ENCODE results near the gene MBNL2. TPM values are rescaled to one million over a fixed set of nuclear protein-coding genes. Genes with fewer than 3 reads are reported as not detected.

The MBNL2 gene
- total RNA-seq, 2 experiments from 2014 or later: 16.8 to 18.8 TPM

DNA sequence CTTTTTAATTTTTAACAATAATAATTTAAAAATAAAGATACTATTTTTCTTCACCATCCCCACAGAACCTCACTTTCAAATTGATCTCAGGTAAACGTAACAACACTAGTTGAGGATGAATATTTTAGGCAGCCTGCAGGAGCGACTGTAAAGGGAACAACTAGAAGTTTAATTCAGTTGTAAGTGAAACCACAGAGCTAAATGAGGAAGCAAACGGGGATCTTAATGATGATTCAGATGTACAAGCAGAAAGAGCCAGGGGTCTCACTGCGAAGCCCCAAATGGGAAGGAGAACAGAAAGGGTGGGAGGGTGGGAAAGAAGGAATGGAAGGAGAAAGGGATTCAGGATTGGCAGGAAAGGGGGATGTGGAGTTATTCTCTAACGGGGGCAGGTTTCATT, 157.3 kb downstream of the MBNL2 start:
- intact Hi-C loops (cut with micrococcal nuclease): no loop called here
- no peak overlapping the region for H3K27ac Mint-ChIP-seq
- CTCF ChIA-PET: no interaction called here

DNA sequence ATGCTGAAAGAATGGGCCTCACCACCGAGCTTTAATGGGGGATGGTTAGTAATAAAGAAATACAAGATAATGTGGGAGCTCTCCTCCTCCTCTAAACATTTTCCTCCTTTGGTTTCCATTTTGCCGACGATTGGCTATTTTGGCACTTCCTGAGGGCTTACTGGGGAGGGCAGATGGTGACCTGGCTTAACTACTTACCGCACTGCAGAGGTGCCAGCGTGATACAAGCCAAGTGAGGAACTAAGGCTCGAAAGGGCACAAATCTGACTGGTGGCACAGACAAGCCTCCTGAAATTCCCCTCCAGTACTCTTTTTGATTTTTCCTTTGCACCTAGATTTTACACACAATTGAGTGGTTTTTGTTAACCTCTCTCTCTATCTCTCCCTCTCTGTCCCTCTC, 158.6 kb downstream of the MBNL2 start:
- no peak for DNase-seq

More for the DNA sequence above, 157.3 kb downstream of the MBNL2 start:
- no peaks in the 10 kb centered on the region for H3K4me1 Mint-ChIP-seq (ENCODE audit: low read depth)
- H3K9me3 Mint-ChIP-seq: no peaks in the 10 kb centered on the region
- H3K36me3 Mint-ChIP-seq (ENCODE audit: low read depth): peaks cover 12% of the 10 kb centered on the region
- no peak for DNase-seq
- no peak overlapping the region for H3K4me3 Mint-ChIP-seq
- H3K27me3 Mint-ChIP-seq (ENCODE audit: low read depth): no peaks in the 10 kb centered on the region

GRCh38 chr13:97381189-97381588, 159.1 kb downstream of the MBNL2 start:
- Mint-ChIP-seq H3K36me3 (ENCODE audit: low read depth) (peaks cover 13% of the 10 kb centered on the region), H3K9me3 (no peaks in the 10 kb centered on the region), H3K4me3 (no peak overlapping the region), H3K27me3 (ENCODE audit: low read depth) (no peaks in the 10 kb centered on the region), H3K4me1 (ENCODE audit: low read depth) (peaks cover 2% of the 10 kb centered on the region), H3K27ac (no peak overlapping the region)
- CTCF ChIA-PET: interaction anchor here (0.6 kb wide), 1 partner anchor 191 kb away, joined by 3 read pairs; no protein-coding TSS in a partner anchor
- intact Hi-C loops (cut with micrococcal nuclease): no loop called here
- DNase-seq: no peak

More for the DNA sequence above, 158.6 kb downstream of the MBNL2 start:
- CTCF ChIA-PET: interaction anchor here (0.6 kb wide), 1 partner anchor 190 kb away, joined by 3 read pairs; no protein-coding TSS in a partner anchor
- Mint-ChIP-seq H3K27ac (no peak overlapping the region), H3K36me3 (ENCODE audit: low read depth) (peaks cover 13% of the 10 kb centered on the region), H3K9me3 (no peaks in the 10 kb centered on the region), H3K27me3 (ENCODE audit: low read depth) (no peaks in the 10 kb centered on the region), H3K4me3 (no peak overlapping the region), H3K4me1 (ENCODE audit: low read depth) (peaks cover 2% of the 10 kb centered on the region)
- intact Hi-C loops (cut with micrococcal nuclease): no loop called here

DNA sequence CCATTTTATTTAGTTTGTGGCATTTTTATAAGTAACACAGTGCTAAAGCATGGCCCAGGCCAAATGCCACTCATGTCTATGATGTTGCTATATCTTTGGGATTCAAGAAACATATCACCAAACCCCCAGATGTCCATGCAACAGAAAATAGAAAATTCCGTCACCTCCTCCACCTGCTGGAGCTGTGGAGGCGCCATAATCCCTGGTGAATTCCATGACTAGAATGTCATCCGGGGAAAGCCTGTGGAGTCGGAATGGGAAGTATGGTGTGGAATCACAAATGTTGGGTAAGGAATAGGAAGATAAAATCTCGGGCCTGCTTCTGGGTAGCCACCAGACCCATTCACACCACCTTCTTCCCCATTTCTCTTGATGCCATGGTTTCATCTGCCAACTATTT, 160.1 kb downstream of the MBNL2 start:
- peaks cover 2% of the 10 kb centered on the region for H3K4me1 Mint-ChIP-seq (ENCODE audit: low read depth)
- DNase-seq: no peak
- intact Hi-C loops (cut with micrococcal nuclease): no loop called here
- H3K27ac Mint-ChIP-seq: no peak overlapping the region
- H3K9me3 Mint-ChIP-seq: no peaks in the 10 kb centered on the region
- no peaks in the 10 kb centered on the region for H3K27me3 Mint-ChIP-seq (ENCODE audit: low read depth)
- peaks cover 13% of the 10 kb centered on the region for H3K36me3 Mint-ChIP-seq (ENCODE audit: low read depth)
- CTCF ChIA-PET: no interaction called here
- no peak overlapping the region for H3K4me3 Mint-ChIP-seq

DNA sequence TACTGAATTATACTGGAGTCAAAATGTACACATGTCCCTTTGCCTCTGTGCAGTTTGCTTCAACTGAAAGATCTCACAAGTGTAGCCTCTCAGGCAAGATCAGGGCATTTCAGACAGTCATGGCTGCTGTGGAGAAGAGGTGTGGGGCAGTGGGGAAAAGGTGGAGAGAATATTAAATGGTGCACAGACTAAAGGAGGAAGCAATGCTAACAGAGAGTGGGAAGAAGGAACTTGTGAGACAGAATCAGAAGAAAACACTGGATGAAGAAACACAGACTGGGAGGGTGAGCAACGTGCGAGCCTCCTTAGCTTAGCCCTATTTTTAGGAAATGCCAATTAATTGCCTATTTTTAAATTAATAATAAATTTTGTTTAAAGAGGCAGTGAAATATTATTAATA, 162.2 kb downstream of the MBNL2 start:
- H3K27ac Mint-ChIP-seq: no peak overlapping the region
- CTCF ChIA-PET: interaction anchor here (0.9 kb wide), 1 partner anchor 157 kb away, joined by 3 read pairs; no protein-coding TSS in a partner anchor
- no peak for DNase-seq
- peaks cover 2% of the 10 kb centered on the region for H3K4me1 Mint-ChIP-seq (ENCODE audit: low read depth)
- H3K4me3 Mint-ChIP-seq: no peak overlapping the region
- intact Hi-C loops (cut with micrococcal nuclease): no loop called here
- no peaks in the 10 kb centered on the region for H3K9me3 Mint-ChIP-seq
- no peaks in the 10 kb centered on the region for H3K27me3 Mint-ChIP-seq (ENCODE audit: low read depth)
- H3K36me3 Mint-ChIP-seq (ENCODE audit: low read depth): peaks cover 13% of the 10 kb centered on the region

DNA sequence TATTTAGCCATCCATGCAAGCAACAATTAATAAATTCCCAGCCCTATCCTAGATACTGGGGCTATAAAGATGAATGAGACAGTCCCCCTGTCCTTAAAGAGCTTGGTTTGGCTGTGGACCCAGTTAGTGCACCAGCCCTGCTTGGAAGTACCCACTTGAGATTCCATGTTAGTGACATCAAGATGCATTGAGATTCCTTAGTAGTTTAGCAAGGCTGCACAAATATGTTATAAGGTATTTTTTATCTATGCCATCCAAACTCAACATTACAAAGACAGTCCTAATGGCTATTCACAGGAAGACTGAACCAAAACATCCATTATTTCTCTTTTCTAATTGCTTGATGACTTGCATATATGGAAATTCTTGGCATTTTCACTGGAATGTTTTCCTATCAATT, 163.0 kb downstream of the MBNL2 start:
- Mint-ChIP-seq H3K36me3 (ENCODE audit: low read depth) (peaks cover 13% of the 10 kb centered on the region), H3K4me3 (no peak overlapping the region), H3K27ac (no peak overlapping the region), H3K27me3 (ENCODE audit: low read depth) (no peaks in the 10 kb centered on the region), H3K9me3 (no peaks in the 10 kb centered on the region), H3K4me1 (ENCODE audit: low read depth) (peaks cover 2% of the 10 kb centered on the region)
- no peak for DNase-seq
- intact Hi-C loops (cut with micrococcal nuclease): no loop called here
- CTCF ChIA-PET: no interaction called here

DNA sequence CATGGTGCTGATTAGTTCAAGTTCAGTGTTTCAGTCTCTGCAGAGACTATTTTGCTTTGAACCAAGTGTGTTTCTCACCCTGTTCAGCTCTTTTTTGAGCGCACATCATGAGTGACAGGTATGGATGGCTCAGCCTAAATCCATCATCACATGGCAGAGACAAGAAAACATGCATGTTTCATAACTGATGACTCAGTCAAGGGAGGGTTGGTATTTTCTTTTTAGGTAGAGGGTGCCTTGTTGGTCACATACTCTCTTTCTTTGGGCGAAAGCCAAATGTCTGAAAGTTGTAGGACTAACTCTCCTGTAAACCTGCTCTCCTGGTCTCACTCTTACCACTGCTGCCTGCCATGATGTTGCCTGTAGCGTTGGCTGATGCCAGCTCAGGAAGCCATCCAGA, 163.7 kb downstream of the MBNL2 start:
- H3K9me3 Mint-ChIP-seq: no peaks in the 10 kb centered on the region
- CTCF ChIA-PET: interaction anchor here (0.6 kb wide), 1 partner anchor 104 kb away, joined by 4 read pairs; no protein-coding TSS in a partner anchor
- no peak overlapping the region for H3K27ac Mint-ChIP-seq
- H3K4me3 Mint-ChIP-seq: no peak overlapping the region
- no peak for DNase-seq
- H3K4me1 Mint-ChIP-seq (ENCODE audit: low read depth): peaks cover 2% of the 10 kb centered on the region
- H3K27me3 Mint-ChIP-seq (ENCODE audit: low read depth): no peaks in the 10 kb centered on the region
- intact Hi-C loops (cut with micrococcal nuclease): no loop called here
- peaks cover 12% of the 10 kb centered on the region for H3K36me3 Mint-ChIP-seq (ENCODE audit: low read depth)

DNA sequence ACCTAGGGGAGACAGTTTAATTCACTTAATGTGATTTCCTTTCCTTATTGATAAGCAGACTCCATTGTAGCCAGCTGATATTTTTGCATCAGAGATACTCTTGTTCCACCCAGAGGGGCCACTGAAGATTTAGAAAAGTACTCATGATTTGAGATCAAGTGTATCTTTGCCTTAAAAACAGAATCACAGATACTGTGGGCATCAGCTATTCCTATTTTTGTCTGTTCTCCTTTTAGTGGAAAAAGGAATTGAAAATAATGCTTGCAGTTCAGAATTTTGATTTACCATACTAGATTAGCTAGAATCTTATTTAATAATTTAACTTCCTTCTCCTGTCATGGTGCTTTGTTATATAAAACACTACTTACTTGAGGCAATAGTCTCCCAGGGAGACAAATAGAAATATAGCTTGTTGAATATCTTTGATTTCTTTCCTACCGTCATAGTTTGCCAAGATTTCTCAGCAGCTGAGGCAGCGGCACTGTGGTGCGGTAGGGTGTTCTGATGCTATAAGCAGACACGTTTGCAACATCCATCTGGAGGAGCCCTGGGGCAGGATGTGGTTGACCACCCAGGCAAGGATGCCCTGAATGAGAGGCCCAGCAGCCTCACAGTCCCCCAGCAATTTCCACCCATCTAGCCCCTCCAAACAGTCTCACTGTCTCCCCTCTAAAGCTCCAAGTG, 164.8 kb downstream of the MBNL2 start:
- H3K27me3 Mint-ChIP-seq (ENCODE audit: low read depth): no peaks in the 10 kb centered on the region
- H3K4me3 Mint-ChIP-seq: no peak overlapping the region
- CTCF ChIA-PET: interaction anchor here (1.0 kb wide), 1 partner anchor 277 kb away, joined by 5 read pairs; no protein-coding TSS in a partner anchor
- no peaks in the 10 kb centered on the region for H3K9me3 Mint-ChIP-seq
- H3K36me3 Mint-ChIP-seq (ENCODE audit: low read depth): peaks cover 14% of the 10 kb centered on the region
- intact Hi-C loops (cut with micrococcal nuclease): no loop called here
- H3K27ac Mint-ChIP-seq: no peak overlapping the region
- peak; percentile 19 for DNase-seq
- peaks cover 2% of the 10 kb centered on the region for H3K4me1 Mint-ChIP-seq (ENCODE audit: low read depth)

DNA sequence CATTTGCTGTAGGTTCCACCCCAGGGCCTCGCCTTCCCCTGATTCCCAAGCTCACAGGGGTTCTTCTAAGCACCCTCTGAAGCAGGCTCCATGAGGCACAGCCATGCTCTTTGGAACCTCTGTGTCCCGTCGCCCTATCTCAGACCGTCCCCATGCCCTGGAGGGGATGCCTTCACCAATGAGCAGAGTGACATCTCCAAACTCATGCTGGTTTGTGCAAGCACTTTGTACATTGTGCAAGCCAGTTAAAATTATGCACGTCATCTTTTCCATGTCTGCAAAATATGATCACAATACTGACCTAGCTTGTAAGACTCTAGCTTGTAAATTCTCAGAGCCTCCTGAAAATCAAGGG, 165.3 kb downstream of the MBNL2 start:
- Mint-ChIP-seq H3K27ac (no peak overlapping the region), H3K4me3 (no peak overlapping the region), H3K36me3 (ENCODE audit: low read depth) (peaks cover 11% of the 10 kb centered on the region), H3K9me3 (no peaks in the 10 kb centered on the region), H3K27me3 (ENCODE audit: low read depth) (no peaks in the 10 kb centered on the region), H3K4me1 (ENCODE audit: low read depth) (peaks cover 2% of the 10 kb centered on the region)
- no peak for DNase-seq
- CTCF ChIA-PET: interaction anchor here (1.0 kb wide), 1 partner anchor 278 kb away, joined by 5 read pairs; no protein-coding TSS in a partner anchor
- intact Hi-C loops (cut with micrococcal nuclease): no loop called here

GRCh38 chr13:97387890-97388289, 165.8 kb downstream of the MBNL2 start:
- DNase-seq: no peak
- Mint-ChIP-seq H3K27ac (no peak overlapping the region), H3K9me3 (no peaks in the 10 kb centered on the region), H3K4me1 (ENCODE audit: low read depth) (peaks cover 2% of the 10 kb centered on the region), H3K27me3 (ENCODE audit: low read depth) (no peaks in the 10 kb centered on the region), H3K4me3 (no peak overlapping the region), H3K36me3 (ENCODE audit: low read depth) (peaks cover 7% of the 10 kb centered on the region)
- intact Hi-C loops (cut with micrococcal nuclease): no loop called here
- CTCF ChIA-PET: no interaction called here

GRCh38 chr13:97388373-97388772, 166.2 kb downstream of the MBNL2 start:
- Mint-ChIP-seq H3K9me3 (no peaks in the 10 kb centered on the region), H3K4me1 (ENCODE audit: low read depth) (peaks cover 2% of the 10 kb centered on the region), H3K4me3 (no peak overlapping the region), H3K27ac (no peak overlapping the region), H3K27me3 (ENCODE audit: low read depth) (no peaks in the 10 kb centered on the region), H3K36me3 (ENCODE audit: low read depth) (peaks cover 7% of the 10 kb centered on the region)
- no peak for DNase-seq
- CTCF ChIA-PET: interaction anchor here (0.6 to 1.5 kb wide), 3 partner anchors 31 to 368 kb away, joined by 3 to 5 read pairs (median 3); no protein-coding TSS in a partner anchor
- intact Hi-C loops (cut with micrococcal nuclease): no loop called here

DNA sequence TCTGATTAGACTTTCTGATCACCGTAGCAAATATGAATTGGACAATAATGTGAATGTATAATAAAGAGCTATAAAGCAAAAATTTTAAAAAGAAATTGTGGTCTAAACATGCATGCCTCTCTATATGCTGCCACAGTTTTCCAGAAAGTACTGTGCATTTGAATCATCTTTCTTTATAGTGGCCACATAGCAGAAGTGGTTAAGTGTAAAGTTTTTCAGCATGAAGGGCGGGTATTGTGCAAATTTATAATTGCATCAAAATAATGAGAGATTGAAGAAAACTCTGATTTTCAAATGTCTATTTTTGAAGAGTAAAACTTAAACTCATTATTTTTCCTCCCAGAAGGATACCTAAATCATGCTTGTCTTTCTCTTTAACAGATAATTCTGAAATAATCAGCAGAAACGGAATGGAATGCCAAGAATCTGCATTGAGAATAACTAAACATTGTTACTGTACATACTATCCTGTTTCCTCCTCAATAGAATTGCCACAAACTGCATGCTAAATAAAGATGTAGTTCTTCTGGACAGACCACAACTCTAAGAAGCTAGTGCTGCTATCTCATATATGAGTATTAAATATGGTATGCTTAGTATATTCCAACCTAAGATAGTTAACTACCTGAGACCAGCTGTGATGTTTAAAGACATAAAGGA, 168.9 kb downstream of the MBNL2 start:
- no peak for DNase-seq
- Mint-ChIP-seq H3K27me3 (ENCODE audit: low read depth) (no peaks in the 10 kb centered on the region), H3K9me3 (no peaks in the 10 kb centered on the region), H3K27ac (no peak overlapping the region), H3K4me3 (no peak overlapping the region), H3K4me1 (ENCODE audit: low read depth) (no peaks in the 10 kb centered on the region), H3K36me3 (ENCODE audit: low read depth) (peaks cover 8% of the 10 kb centered on the region)
- intact Hi-C loops (cut with micrococcal nuclease): no loop called here
- CTCF ChIA-PET: interaction anchor here (0.7 to 1.0 kb wide), 3 partner anchors 25 to 282 kb away, joined by 3 read pairs; no protein-coding TSS in a partner anchor

DNA sequence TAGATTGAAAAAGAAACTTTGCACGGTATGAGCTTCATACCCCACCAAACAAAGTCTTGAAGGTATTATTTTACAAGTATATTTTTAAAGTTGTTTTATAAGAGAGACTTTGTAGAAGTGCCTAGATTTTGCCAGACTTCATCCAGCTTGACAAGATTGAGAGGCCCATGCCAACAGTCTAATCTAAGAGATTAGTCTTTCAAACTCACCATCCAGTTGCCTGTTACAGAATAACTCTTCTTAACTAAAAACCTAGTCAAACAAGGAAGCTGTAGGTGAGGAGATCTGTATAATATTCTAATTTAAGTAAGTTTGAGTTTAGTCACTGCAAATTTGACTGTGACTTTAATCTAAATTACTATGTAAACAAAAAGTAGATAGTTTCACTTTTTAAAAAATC, 169.9 kb downstream of the MBNL2 start:
- no peak overlapping the region for H3K27ac Mint-ChIP-seq
- CTCF ChIA-PET: no interaction called here

More for the DNA sequence above, 169.9 kb downstream of the MBNL2 start:
- H3K27me3 Mint-ChIP-seq (ENCODE audit: low read depth): no peaks in the 10 kb centered on the region
- intact Hi-C loops (cut with micrococcal nuclease): no loop called here
- no peaks in the 10 kb centered on the region for H3K9me3 Mint-ChIP-seq
- no peak overlapping the region for H3K4me3 Mint-ChIP-seq
- H3K36me3 Mint-ChIP-seq (ENCODE audit: low read depth): peaks cover 8% of the 10 kb centered on the region
- no peak for DNase-seq
- H3K4me1 Mint-ChIP-seq (ENCODE audit: low read depth): no peaks in the 10 kb centered on the region
